Bronchial epithelial cell (primary cell): Measurements from ENCODE around the gene PGP. TPM values are rescaled to one million over a fixed set of nuclear protein-coding genes. Genes with fewer than 3 reads are reported as not detected.
"Not testable (repeated sequence)": the region's sequence is repeated elsewhere in the genome, so short reads cannot be mapped to it uniquely, and the experiment has no call there.

ENCODE experiments used
- DNase-seq: peaks from one replicate; pipeline ENCODE4 v3.0.0-alpha.2; 2010; ENCODE audit warnings: low read depth
- FAIRE-seq: peaks from 2 replicates; lab custom pipeline; 2011; peaks lifted over from hg19 to GRCh38; lab: Jason Lieb, UNC
- H3K27me3 ChIP-seq: 2 replicates; pipeline ENCODE4 v1.5.1; 2011; ENCODE audit warnings: low read length; ENCODE audit not compliant: control insufficient read depth, insufficient read depth
- H3K36me3 ChIP-seq: 2 replicates; pipeline ENCODE4 v1.5.1; 2011; ENCODE audit warnings: low read length; ENCODE audit not compliant: control insufficient read depth, insufficient read depth
- H3K4me3 ChIP-seq: 2 replicates; pipeline ENCODE4 v1.5.1; 2011; ENCODE audit warnings: mild to moderate bottlenecking, low read depth, low read length, control low read depth
- CTCF ChIP-seq: IDR thresholded peaks from 2 replicates; pipeline ENCODE4 v1.5.1; 2011; ENCODE audit warnings: mild to moderate bottlenecking, moderate library complexity, low read length, control low read depth, inconsistent platforms; ENCODE audit not compliant: insufficient read depth, severe bottlenecking
- total RNA-seq: library from RNA; depleted of rRNA; stranded (reverse); fragments of >200 nt; gene quantifications from 2 replicates; pipeline ENCODE4 v1.2.1, GENCODE V29; 2014

The PGP gene
- 9.1 and 9.5 TPM in 2 replicates for total RNA-seq

- DNase-seq: no peak
- Histone ChIP-seq H3K36me3 (peaks cover 5% of the 10 kb centered on the region), H3K4me3 (peak within 1 kb of the TSS; percentile 75), H3K27me3 (no peaks in the 10 kb centered on the region)
- no peak for FAIRE-seq
- no peak for TF ChIP-seq CTCF
These were observed at the start of gene PGP for GRCh38 chr16:2214719-2214968. PGP (minus strand) TSS chr16:2214840; CDS start chr16:2214777, 63 bp downstream.

- not testable (repeated sequence) for FAIRE-seq, DNase-seq, H3K4me3 ChIP-seq, H3K27me3 ChIP-seq
- H3K36me3 ChIP-seq: peaks cover 32% of the 10 kb centered on the region
These were observed 48.4 kb upstream of the PGP start for GRCh38 chr16:2263026-2263425.

- FAIRE-seq (no peak), DNase-seq (no peak)
- H3K36me3 ChIP-seq: peaks cover 48% of the 10 kb centered on the region
- H3K27me3 ChIP-seq: no peaks in the 10 kb centered on the region
- H3K4me3 ChIP-seq: no peak overlapping the region
- no peak for TF ChIP-seq CTCF
These were observed 45.6 kb upstream of the PGP start for GRCh38 chr16:2260250-2260649.

DNA sequence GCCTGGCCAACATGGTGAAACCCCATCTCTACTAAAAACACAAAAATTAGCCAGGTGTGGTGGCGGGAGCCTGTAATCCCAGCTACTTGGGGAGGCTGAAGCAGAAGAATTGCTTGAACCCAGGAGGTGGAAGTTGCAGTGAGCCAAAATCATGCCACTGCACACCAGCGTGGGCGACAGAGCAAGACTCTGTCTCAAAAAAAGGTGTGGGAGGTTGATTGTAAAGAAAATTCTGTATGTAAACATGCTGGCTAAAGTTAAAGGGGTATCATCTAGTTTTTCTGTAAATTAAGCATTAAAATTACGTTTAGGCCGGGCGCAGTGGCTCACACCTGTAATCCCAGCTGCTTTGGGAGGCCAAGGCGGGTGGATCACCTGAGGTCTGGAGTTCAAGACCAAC, 43.9 kb upstream of the PGP start:
- FAIRE-seq, DNase-seq, H3K4me3 ChIP-seq, H3K27me3 ChIP-seq: not testable (repeated sequence)
- H3K36me3 ChIP-seq: peaks cover 47% of the 10 kb centered on the region

GRCh38 chr16:2257726-2258125, 43.1 kb upstream of the PGP start:
- no peaks in the 10 kb centered on the region for H3K27me3 ChIP-seq
- DNase-seq (no peak), FAIRE-seq (no peak)
- no peak overlapping the region for H3K4me3 ChIP-seq
- H3K36me3 ChIP-seq: peaks cover 47% of the 10 kb centered on the region
- no peak for TF ChIP-seq CTCF

- no peak for DNase-seq
- Histone ChIP-seq H3K27me3 (no peaks in the 10 kb centered on the region), H3K36me3 (peaks cover 39% of the 10 kb centered on the region), H3K4me3 (no peak overlapping the region)
- FAIRE-seq: no peak
- no peak for TF ChIP-seq CTCF
These were observed 42.0 kb upstream of the PGP start for GRCh38 chr16:2256531-2257140.

DNA sequence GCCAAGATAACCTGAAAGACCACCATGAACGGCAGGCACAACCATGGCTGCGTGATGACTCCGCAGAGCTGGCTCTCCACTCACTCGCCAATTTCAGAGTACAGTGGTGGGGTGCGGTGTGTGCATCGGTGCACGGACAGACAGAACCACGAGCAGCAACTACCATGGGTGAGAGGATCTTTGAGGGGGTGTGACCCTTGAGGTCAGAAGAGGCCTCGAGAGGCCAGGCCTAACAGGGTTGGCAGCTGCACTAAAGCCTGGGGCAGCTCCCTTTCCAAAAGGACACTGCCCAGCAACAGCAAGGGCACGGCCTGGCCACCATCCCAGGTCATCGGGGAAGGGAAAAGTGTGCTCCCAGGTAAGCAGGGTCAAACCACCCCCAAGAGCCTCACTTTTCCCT, 38.7 kb upstream of the PGP start:
- Histone ChIP-seq H3K4me3 (no peak overlapping the region), H3K36me3 (peaks cover 32% of the 10 kb centered on the region), H3K27me3 (no peaks in the 10 kb centered on the region)
- no peak for TF ChIP-seq CTCF
- DNase-seq (no peak), FAIRE-seq (no peak)
